Natural killer cell (primary cell): ENCODE measurements around the gene OPRL1. TPM values are rescaled to one million over a fixed set of nuclear protein-coding genes. Genes with fewer than 3 reads are reported as not detected.

Experiments used
- ATAC-seq, 3 donors: fragments of 150-1000 bp in 2 of 3; fragments of 200-7000 bp in 1 of 3; cut with Tn5 transposase; 1 replicate in 1 of 3; 2 replicates in 2 of 3; pipeline ENCODE4 v1.10.0; 2021; ENCODE audit warnings: mild to moderate bottlenecking in 2 of 3, moderate library complexity in 2 of 3
- DNase-seq, 2 donors: peaks; one replicate each; pipeline versions ENCODE4 v3.0.0 to v3.0.0-alpha.2; 2013 to 2021; ENCODE audit warnings: mixed read lengths in 1 of 2
- H3K27ac ChIP-seq: one replicate; pipeline ENCODE4 v1.5.1; 2013; ENCODE audit warnings: mild to moderate bottlenecking, low read length
- H3K27me3 ChIP-seq: one replicate; pipeline ENCODE4 v1.6.1; 2013; ENCODE audit warnings: low read length; ENCODE audit not compliant: control insufficient read depth, insufficient read depth
- H3K36me3 ChIP-seq: one replicate; pipeline ENCODE4 v1.6.1; 2013; ENCODE audit warnings: low read length; ENCODE audit not compliant: control insufficient read depth, insufficient read depth
- H3K4me1 ChIP-seq: one replicate; pipeline ENCODE4 v1.6.1; 2013; ENCODE audit warnings: low read length; ENCODE audit not compliant: control insufficient read depth, insufficient read depth
- H3K4me3 ChIP-seq: one replicate; pipeline ENCODE4 v1.5.1; 2013; ENCODE audit warnings: low read length
- H3K9me3 ChIP-seq: one replicate; pipeline ENCODE4 v1.6.1; 2013; ENCODE audit warnings: low read length; ENCODE audit not compliant: control insufficient read depth, insufficient read depth
- H3K27ac Mint-ChIP-seq, 2 donors: one replicate each; pipeline ENCODE4 v1.8.0; 2022; ENCODE audit warnings: mild to moderate bottlenecking in 2 of 2, mixed read lengths in 2 of 2, moderate library complexity in 1 of 2
- H3K27me3 Mint-ChIP-seq, 2 donors: one replicate each; pipeline ENCODE4 v1.8.0; 2022; ENCODE audit warnings: low read depth in 2 of 2, mixed read lengths in 2 of 2
- H3K36me3 Mint-ChIP-seq: one replicate; pipeline ENCODE4 v1.8.0; 2022; ENCODE audit warnings: mixed read lengths
- H3K4me1 Mint-ChIP-seq, 2 donors: one replicate each; pipeline ENCODE4 v1.8.0; 2022; ENCODE audit warnings: mixed read lengths in 2 of 2
- H3K4me3 Mint-ChIP-seq: one replicate; pipeline ENCODE4 v1.8.0; 2022; ENCODE audit warnings: mild to moderate bottlenecking, moderate library complexity, mixed read lengths
- H3K9me3 Mint-ChIP-seq, 2 donors: one replicate each; pipeline ENCODE4 v1.8.0; 2022; ENCODE audit warnings: mixed read lengths in 2 of 2
- WGBS: methylation state at CpG from one replicate; pipeline ENCODE4 v1.1.7; 2013; ENCODE audit warnings: missing lambda C conversion rate; ENCODE audit not compliant: insufficient coverage; 5-methylcytosine and 5-hydroxymethylcytosine counted together
- intact Hi-C: fragments of 100-400 bp; cut with micrococcal nuclease; formaldehyde crosslinking; loops from one replicate; pipeline ENCODE4 v1.14.2; 2022
- total RNA-seq, 4 donors: library from RNA; stranded (reverse); fragments of 120-200 nt in 1 of 4; gene quantifications; one replicate each; pipeline versions ENCODE4 v1.2.3 to v1.2.4, GENCODE V29; 2013 to 2022
- TF ChIP-seq, protein P1 (sequence below): fragments of 200-600 bp; IDR thresholded peaks from one replicate; pipeline ENCODE4 v1.8.0; 2022; ENCODE audit warnings: antibody characterized with exemption

Gene OPRL1
- total RNA-seq, 3 donors from 2014 or later (not counting 1 experiment from before 2014, with no cell fraction given), result 1.2 to 2.2 (median 1.4) TPM

DNA sequence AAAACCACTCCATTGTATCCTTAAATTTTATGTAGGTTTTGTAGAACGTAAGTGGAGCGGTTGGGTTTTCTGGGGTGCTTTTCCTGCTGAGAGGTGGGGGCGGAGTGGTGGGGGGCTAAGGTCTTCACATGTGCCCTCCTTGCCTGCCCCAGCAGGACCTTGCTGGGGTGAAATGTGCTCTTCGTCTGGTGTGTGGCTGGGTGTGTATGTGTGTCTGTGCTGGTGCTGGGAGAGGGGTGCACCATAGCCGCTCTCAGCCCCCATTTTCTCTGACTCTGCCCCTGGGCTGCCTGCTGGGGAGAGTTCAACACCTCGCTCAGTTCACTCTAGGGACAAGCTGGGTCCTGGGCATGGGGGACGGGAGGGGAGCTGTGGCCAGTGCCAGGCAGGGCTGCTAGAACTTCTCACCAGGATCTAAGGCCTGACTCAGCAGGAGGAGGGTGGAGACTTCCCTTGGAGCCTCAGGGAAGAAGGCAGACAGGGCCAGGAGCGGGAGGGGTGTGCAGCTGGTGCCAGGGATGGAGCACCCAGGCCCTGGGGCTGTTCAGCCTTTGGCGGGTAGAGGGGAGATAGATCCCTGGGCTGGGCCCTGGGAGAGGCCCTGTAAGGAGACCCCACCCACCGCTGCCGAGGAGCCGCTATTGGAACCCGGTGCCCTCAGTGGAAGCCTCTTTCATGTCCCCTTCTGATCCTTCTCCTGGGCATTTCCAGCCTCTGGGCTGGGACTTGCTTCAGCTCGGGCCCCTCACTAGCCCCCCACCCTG lies 35.2 kb upstream of the OPRL1 start:
- no peaks in the 10 kb centered on the region for H3K9me3 Mint-ChIP-seq
- H3K36me3 ChIP-seq, result no peaks in the 10 kb centered on the region
- peaks cover 0 to 5% of the 10 kb centered on the region in 2 donors for H3K4me1 Mint-ChIP-seq
- H3K27me3 Mint-ChIP-seq, result peaks cover 22 to 30% of the 10 kb centered on the region in 2 donors
- peaks cover 24% of the 10 kb centered on the region for H3K4me1 ChIP-seq
- H3K9me3 ChIP-seq, result no peaks in the 10 kb centered on the region
- TF ChIP-seq, protein P1, sequence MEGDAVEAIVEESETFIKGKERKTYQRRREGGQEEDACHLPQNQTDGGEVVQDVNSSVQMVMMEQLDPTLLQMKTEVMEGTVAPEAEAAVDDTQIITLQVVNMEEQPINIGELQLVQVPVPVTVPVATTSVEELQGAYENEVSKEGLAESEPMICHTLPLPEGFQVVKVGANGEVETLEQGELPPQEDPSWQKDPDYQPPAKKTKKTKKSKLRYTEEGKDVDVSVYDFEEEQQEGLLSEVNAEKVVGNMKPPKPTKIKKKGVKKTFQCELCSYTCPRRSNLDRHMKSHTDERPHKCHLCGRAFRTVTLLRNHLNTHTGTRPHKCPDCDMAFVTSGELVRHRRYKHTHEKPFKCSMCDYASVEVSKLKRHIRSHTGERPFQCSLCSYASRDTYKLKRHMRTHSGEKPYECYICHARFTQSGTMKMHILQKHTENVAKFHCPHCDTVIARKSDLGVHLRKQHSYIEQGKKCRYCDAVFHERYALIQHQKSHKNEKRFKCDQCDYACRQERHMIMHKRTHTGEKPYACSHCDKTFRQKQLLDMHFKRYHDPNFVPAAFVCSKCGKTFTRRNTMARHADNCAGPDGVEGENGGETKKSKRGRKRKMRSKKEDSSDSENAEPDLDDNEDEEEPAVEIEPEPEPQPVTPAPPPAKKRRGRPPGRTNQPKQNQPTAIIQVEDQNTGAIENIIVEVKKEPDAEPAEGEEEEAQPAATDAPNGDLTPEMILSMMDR, result no peak
- no peak overlapping the region for H3K27ac Mint-ChIP-seq
- intact Hi-C loops, result no loop called here
- H3K4me3 Mint-ChIP-seq, result no peak overlapping the region
- no peaks in the 10 kb centered on the region for H3K36me3 Mint-ChIP-seq
- ATAC-seq (no peak), DNase-seq (no peak)
- H3K4me3 ChIP-seq, result no peak overlapping the region
- H3K27me3 ChIP-seq, result peaks cover 19% of the 10 kb centered on the region
- 88% methylated on average over 14 of the region's 14 CpGs for WGBS
- H3K27ac ChIP-seq, result no peak overlapping the region

DNA sequence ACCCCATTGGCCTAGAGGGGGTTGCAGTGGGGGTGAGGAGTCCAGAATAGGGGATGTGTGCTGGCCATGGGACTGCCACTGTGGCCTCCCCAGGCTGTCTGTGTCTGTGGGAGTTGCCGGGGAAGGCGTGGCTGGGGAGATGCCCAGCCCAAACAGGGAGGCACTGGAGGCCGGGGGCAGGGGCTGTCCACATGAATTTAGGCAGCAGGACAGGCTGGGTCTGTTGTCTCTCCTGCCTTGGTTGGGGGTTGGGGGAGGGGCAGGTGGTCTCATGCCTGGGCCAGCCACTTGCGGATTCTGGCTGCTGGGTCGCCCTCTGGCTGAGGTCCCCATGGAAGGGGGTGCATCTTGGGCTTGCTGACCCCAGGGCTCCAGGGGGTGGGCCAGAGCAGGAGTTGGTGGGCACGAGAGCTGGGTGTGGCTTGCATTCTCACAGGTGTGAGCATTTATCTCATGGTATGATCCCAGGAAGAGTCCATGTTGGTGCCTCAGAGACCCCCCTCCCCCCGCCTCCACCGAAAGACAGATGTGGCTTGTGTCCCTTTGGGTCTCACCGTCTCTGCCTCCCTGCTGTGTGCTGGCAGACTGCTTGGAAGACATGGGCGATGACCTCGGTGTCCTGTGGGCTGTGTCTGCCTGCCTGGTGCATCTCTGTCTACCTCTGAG lies 34.4 kb upstream of the OPRL1 start:
- intact Hi-C loops, result no loop called here
- Mint-ChIP-seq H3K4me1 (peaks cover 0 to 5% of the 10 kb centered on the region in 2 donors), H3K27me3 (peaks cover 22 to 27% of the 10 kb centered on the region in 2 donors), H3K36me3 (no peaks in the 10 kb centered on the region), H3K4me3 (no peak overlapping the region), H3K27ac (no peak overlapping the region), H3K9me3 (no peaks in the 10 kb centered on the region)
- 87% methylated on average over 11 of the region's 11 CpGs for WGBS
- Histone ChIP-seq H3K9me3 (no peaks in the 10 kb centered on the region), H3K27ac (no peak overlapping the region), H3K4me1 (peaks cover 27% of the 10 kb centered on the region), H3K4me3 (no peak overlapping the region), H3K36me3 (no peaks in the 10 kb centered on the region), H3K27me3 (peaks cover 20% of the 10 kb centered on the region)
- ATAC-seq (no peak), DNase-seq (no peak)
- TF ChIP-seq, protein P1, result no peak

GRCh38 chr20:64047046-64047389 lies 32.9 kb upstream of the OPRL1 start:
- no peak overlapping the region for H3K4me3 Mint-ChIP-seq
- intact Hi-C loops, result no loop called here
- H3K9me3 Mint-ChIP-seq, result no peaks in the 10 kb centered on the region
- no peaks in the 10 kb centered on the region for H3K36me3 ChIP-seq
- no peaks in the 10 kb centered on the region for H3K36me3 Mint-ChIP-seq
- no peak for ATAC-seq
- 91% methylated on average over 8 of the region's 8 CpGs for WGBS
- H3K4me1 Mint-ChIP-seq, result peaks cover 0 to 3% of the 10 kb centered on the region in 2 donors
- H3K9me3 ChIP-seq, result no peaks in the 10 kb centered on the region
- no peak overlapping the region for H3K27ac Mint-ChIP-seq
- H3K4me1 ChIP-seq, result peaks cover 12% of the 10 kb centered on the region
- peaks cover 22% of the 10 kb centered on the region for H3K27me3 ChIP-seq
- H3K27me3 Mint-ChIP-seq, result peaks cover 22 to 26% of the 10 kb centered on the region in 2 donors
- H3K27ac ChIP-seq, result no peak overlapping the region
- TF ChIP-seq, protein P1, result no peak
- DNase-seq, result no peak
- no peak overlapping the region for H3K4me3 ChIP-seq
